Breast epithelium (tissue), 4 donors: ENCODE results near the gene PRPF18. TPM values are rescaled to one million over a fixed set of nuclear protein-coding genes. Genes with fewer than 3 reads are reported as not detected.

Experiments used
- DNase-seq, 2 donors: peaks; one replicate each; pipeline ENCODE4 v3.0.0-alpha.2; 2019; ENCODE audit warnings: low spot score in 2 of 2
- H3K27ac ChIP-seq, 2 donors: fragments of 200-600 bp; sonication (generic) in 1 of 2; one replicate each; pipeline ENCODE4 v1.5.1; 2016 to 2019; ENCODE audit warnings: mild to moderate bottlenecking in 1 of 2
- H3K27me3 ChIP-seq, 2 donors: fragments of 200-600 bp; sonication (generic) in 1 of 2; one replicate each; pipeline versions ENCODE4 v1.5.1 to v1.6.0; 2017 to 2019; ENCODE audit warnings: control low read depth in 1 of 2, mild to moderate bottlenecking in 1 of 2
- H3K36me3 ChIP-seq: fragments of 200-600 bp; one replicate; pipeline ENCODE4 v1.5.1; 2019
- H3K4me1 ChIP-seq, 2 donors: fragments of 200-600 bp; sonication (generic); one replicate each; pipeline ENCODE4 v1.5.1; 2016 to 2019; ENCODE audit warnings: control low read depth in 1 of 2
- H3K4me3 ChIP-seq, 3 donors: fragments of 200-600 bp; sonication (generic); 1 replicate in 2 of 3; 2 replicates in 1 of 3; pipeline ENCODE4 v1.5.1; 2016 to 2019; ENCODE audit warnings: mild to moderate bottlenecking in 3 of 3, moderate library complexity in 2 of 3
- H3K9me3 ChIP-seq, 2 donors: fragments of 200-600 bp; sonication (generic) in 1 of 2; one replicate each; pipeline ENCODE4 v1.5.1; 2016 to 2019; ENCODE audit warnings: control low read depth in 1 of 2
- CTCF ChIP-seq, 3 donors: fragments of 450-650 bp; IDR thresholded peaks; one replicate each; pipeline ENCODE4 v1.5.1; 2016 to 2017; ENCODE audit warnings: antibody characterized with exemption in 3 of 3, mild to moderate bottlenecking in 3 of 3, moderate library complexity in 3 of 3
- POLR2A ChIP-seq: fragments of 450-650 bp; IDR thresholded peaks from one replicate; pipeline ENCODE4 v1.6.1; 2016; ENCODE audit warnings: antibody characterized with exemption, mild to moderate bottlenecking, moderate library complexity
- POLR2AphosphoS5 ChIP-seq, 3 donors: sonication (generic); formaldehyde crosslinking; IDR thresholded peaks; one replicate each; pipeline ENCODE4 v1.6.1; 2017; ENCODE audit warnings: antibody characterized with exemption in 3 of 3
- intact Hi-C: fragments of 100-400 bp; cut with DNase I; formaldehyde crosslinking; loops from one replicate; pipeline ENCODE4 v1.15.1; 2023; ENCODE audit warnings: low total_unique reads
- total RNA-seq, 3 donors: library from RNA; depleted of rRNA; stranded (reverse); fragments of >200 nt; gene quantifications; one replicate each; pipeline ENCODE4 v1.1.0, GENCODE V29; 2016

Gene PRPF18
- total RNA-seq, 3 donors from 2014 or later: 29.6 to 48.6 (median 36.7) TPM

- no peak for TF ChIP-seq CTCF (IDR thresholded peaks at IDR 0.05)
- peak in 1 of 3 donors; percentile 46 for TF ChIP-seq POLR2AphosphoS5 (IDR thresholded peaks at IDR 0.05)
- no peak for TF ChIP-seq POLR2A
These were observed 28.0 kb downstream of the PRPF18 start for GRCh38 chr10:13614530-13615332.

GRCh38 chr10:13615650-13616300 lies 29.0 kb downstream of the PRPF18 start:
- no peak overlapping the region for H3K27ac ChIP-seq
- no peaks in the 10 kb centered on the region for H3K9me3 ChIP-seq
- no peak for DNase-seq
- intact Hi-C loops: no loop called here
- TF ChIP-seq POLR2AphosphoS5 (IDR thresholded peaks at IDR 0.05): no peak
- no peak for TF ChIP-seq POLR2A
- TF ChIP-seq CTCF (IDR thresholded peaks at IDR 0.05): no peak
- H3K4me3 ChIP-seq: no peak overlapping the region
- no peaks in the 10 kb centered on the region for H3K27me3 ChIP-seq
- peaks cover under 1% of the 10 kb centered on the region for H3K36me3 ChIP-seq
- H3K4me1 ChIP-seq: no peaks in the 10 kb centered on the region

More at GRCh38 chr10:13614530-13615332, 28.0 kb downstream of the PRPF18 start:
- no peak overlapping the region for H3K27ac ChIP-seq
- no peaks in the 10 kb centered on the region for H3K4me1 ChIP-seq
- intact Hi-C loops: no loop called here
- no peaks in the 10 kb centered on the region for H3K9me3 ChIP-seq
- peaks cover 3% of the 10 kb centered on the region for H3K36me3 ChIP-seq
- H3K4me3 ChIP-seq: no peak overlapping the region
- H3K27me3 ChIP-seq: no peaks in the 10 kb centered on the region
- peak in 1 of 2 donors; percentile 53 for DNase-seq

- Histone ChIP-seq H3K4me1 (no peaks in the 10 kb centered on the region), H3K27ac (no peak overlapping the region), H3K9me3 (no peaks in the 10 kb centered on the region), H3K36me3 (no peaks in the 10 kb centered on the region), H3K27me3 (no peaks in the 10 kb centered on the region), H3K4me3 (no peak overlapping the region)
- intact Hi-C loops: no loop called here
- DNase-seq: no peak
- TF ChIP-seq CTCF (IDR thresholded peaks at IDR 0.05): no peak
- no peak for TF ChIP-seq POLR2AphosphoS5 (IDR thresholded peaks at IDR 0.05)
- no peak for TF ChIP-seq POLR2A
These were observed 30.4 kb downstream of the PRPF18 start for GRCh38 chr10:13617116-13617515.

GRCh38 chr10:13621931-13622330 lies 35.2 kb downstream of the PRPF18 start:
- H3K36me3 ChIP-seq: no peaks in the 10 kb centered on the region
- TF ChIP-seq POLR2AphosphoS5 (IDR thresholded peaks at IDR 0.05) (no peak), CTCF (IDR thresholded peaks at IDR 0.05) (no peak), POLR2A (no peak)
- no peak for DNase-seq

GRCh38 chr10:13624630-13625029 lies 37.9 kb downstream of the PRPF18 start:
- no peak overlapping the region for H3K27ac ChIP-seq
- no peaks in the 10 kb centered on the region for H3K9me3 ChIP-seq
- no peak for TF ChIP-seq POLR2AphosphoS5 (IDR thresholded peaks at IDR 0.05)
- no peak for TF ChIP-seq POLR2A
- no peak for TF ChIP-seq CTCF (IDR thresholded peaks at IDR 0.05)
- H3K4me3 ChIP-seq: no peak overlapping the region
- no peak for DNase-seq
- H3K36me3 ChIP-seq: no peaks in the 10 kb centered on the region
- H3K4me1 ChIP-seq: no peaks in the 10 kb centered on the region
- no peaks in the 10 kb centered on the region for H3K27me3 ChIP-seq
- intact Hi-C loops: no loop called here

More at GRCh38 chr10:13621931-13622330, 35.2 kb downstream of the PRPF18 start:
- H3K4me3 ChIP-seq: no peak overlapping the region
- H3K27me3 ChIP-seq: no peaks in the 10 kb centered on the region
- H3K4me1 ChIP-seq: no peaks in the 10 kb centered on the region
- H3K9me3 ChIP-seq: no peaks in the 10 kb centered on the region
- no peak overlapping the region for H3K27ac ChIP-seq
- intact Hi-C loops: no loop called here
